NCI-H774 (cell line): ENCODE measurements around the gene DYRK1A.

ENCODE experiments used
- DNase-seq: peaks from one replicate; lab custom pipeline; 2025; lab: John Stamatoyannopoulos, UW

DYRK1A gene

GRCh38 chr21:37385179-37385765 lies 18.7 kb downstream of the DYRK1A start:
- DNase-seq, result no peak

GRCh38 chr21:37386151-37386550 lies 19.6 kb downstream of the DYRK1A start:
- no peak for DNase-seq

GRCh38 chr21:37389456-37389855 lies 22.9 kb downstream of the DYRK1A start:
- no peak for DNase-seq

GRCh38 chr21:37391666-37392065 lies 25.1 kb downstream of the DYRK1A start:
- DNase-seq, result no peak

- no peak for DNase-seq
Observed at GRCh38 chr21:37392441-37392840, 25.9 kb downstream of the DYRK1A start.

GRCh38 chr21:37393030-37393429 lies 26.5 kb downstream of the DYRK1A start:
- DNase-seq, result no peak

GRCh38 chr21:37393786-37394185 lies 27.2 kb downstream of the DYRK1A start:
- DNase-seq, result no peak

- DNase-seq, result no peak
Observed at GRCh38 chr21:37395961-37396360, 29.4 kb downstream of the DYRK1A start.

GRCh38 chr21:37396855-37397254 lies 30.3 kb downstream of the DYRK1A start:
- DNase-seq, result no peak

GRCh38 chr21:37398697-37399096 lies 32.1 kb downstream of the DYRK1A start:
- no peak for DNase-seq

GRCh38 chr21:37402251-37402867 lies 35.8 kb downstream of the DYRK1A start:
- DNase-seq, result no peak

GRCh38 chr21:37405629-37406028 lies 39.1 kb downstream of the DYRK1A start:
- DNase-seq, result no peak

GRCh38 chr21:37407719-37408420 lies 41.3 kb downstream of the DYRK1A start:
- no peak for DNase-seq

GRCh38 chr21:37408464-37409193 lies 42.1 kb downstream of the DYRK1A start:
- no peak for DNase-seq

- no peak for DNase-seq
Observed at GRCh38 chr21:37410639-37411038, 44.1 kb downstream of the DYRK1A start.

GRCh38 chr21:37412603-37413360 lies 46.2 kb downstream of the DYRK1A start:
- DNase-seq, result no peak

- no peak for DNase-seq
Observed at GRCh38 chr21:37413553-37414291, 47.1 kb downstream of the DYRK1A start.

GRCh38 chr21:37414292-37415253 lies 48.0 kb downstream of the DYRK1A start:
- DNase-seq, result no peak

GRCh38 chr21:37415939-37416338 lies 49.4 kb downstream of the DYRK1A start:
- no peak for DNase-seq

- no peak for DNase-seq
Observed at GRCh38 chr21:37416914-37417313, 50.3 kb downstream of the DYRK1A start.
